ENCODE data around the gene CPEB2. TPM values are rescaled to one million over a fixed set of nuclear protein-coding genes. Genes with fewer than 3 reads are reported as not detected.

The CPEB2 gene
- total and polyA plus RNA-seq, 2 donors, result 4.0 to 12.0 TPM

DNA sequence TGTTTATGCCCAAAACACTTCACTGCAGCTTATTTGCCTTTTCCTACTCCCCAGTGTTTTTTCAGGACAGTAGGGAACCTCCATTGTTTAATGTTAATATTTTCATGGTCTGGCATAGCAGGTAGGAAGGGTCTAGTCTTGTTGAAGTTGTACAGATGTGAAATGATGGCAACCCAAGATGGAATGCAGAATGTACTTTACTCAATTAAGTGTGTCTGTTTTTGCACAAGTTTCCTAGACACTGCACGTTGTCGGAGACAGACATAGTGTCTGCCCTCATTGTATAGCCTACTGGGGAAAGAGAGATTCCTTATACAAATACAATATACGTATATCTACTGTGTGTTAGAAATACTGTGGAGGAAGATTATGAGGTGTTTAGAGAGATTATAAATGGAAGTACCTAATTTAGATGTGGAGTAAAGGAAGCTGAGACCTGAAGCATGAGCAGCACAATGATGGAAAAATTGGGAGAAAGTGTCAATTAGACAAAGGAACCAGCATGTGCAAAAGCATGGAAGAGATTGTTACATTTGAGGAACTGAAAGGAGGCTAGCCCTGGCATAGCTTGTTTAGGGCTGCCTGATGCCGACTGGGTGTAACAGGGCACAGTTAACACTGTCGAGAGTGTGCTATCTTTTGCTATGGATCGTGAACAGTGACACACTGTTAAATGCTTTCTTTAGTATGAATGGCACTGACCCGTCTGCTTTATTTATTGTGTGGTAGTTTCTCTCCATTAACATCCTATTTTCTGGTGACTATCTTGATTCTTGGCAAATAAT is 18.4 kb downstream of the CPEB2 start:
- no peaks in the 10 kb centered on the region for H3K4me1 ChIP-seq (ENCODE audit: control insufficient read depth in 2 of 2, insufficient read depth in 2 of 2, low read length in 2 of 2)
- H3K36me3 ChIP-seq (ENCODE audit: control insufficient read depth in 2 of 2, insufficient read depth in 2 of 2, low read length in 1 of 2), result peaks cover 3 to 7% of the 10 kb centered on the region in 2 donors
- H3K27me3 ChIP-seq (ENCODE audit: control insufficient read depth in 2 of 2, insufficient read depth in 1 of 2, low read length in 1 of 2), result no peaks in the 10 kb centered on the region
- DNase-seq (ENCODE audit: low read depth in 6 of 9, low spot score in 9 of 9), result no peak
- no peak overlapping the region for H3K4me3 ChIP-seq (ENCODE audit: low read length in 2 of 2)
- WGBS, result 97% methylated on average over 7 of the region's 7 CpGs
- H3K27ac ChIP-seq (ENCODE audit: low read depth in 1 of 2, low read length in 1 of 2), result no peak overlapping the region
- H3K9me3 ChIP-seq (ENCODE audit: control insufficient read depth in 2 of 2, insufficient read depth in 1 of 2, low read length in 1 of 2), result no peaks in the 10 kb centered on the region

DNA sequence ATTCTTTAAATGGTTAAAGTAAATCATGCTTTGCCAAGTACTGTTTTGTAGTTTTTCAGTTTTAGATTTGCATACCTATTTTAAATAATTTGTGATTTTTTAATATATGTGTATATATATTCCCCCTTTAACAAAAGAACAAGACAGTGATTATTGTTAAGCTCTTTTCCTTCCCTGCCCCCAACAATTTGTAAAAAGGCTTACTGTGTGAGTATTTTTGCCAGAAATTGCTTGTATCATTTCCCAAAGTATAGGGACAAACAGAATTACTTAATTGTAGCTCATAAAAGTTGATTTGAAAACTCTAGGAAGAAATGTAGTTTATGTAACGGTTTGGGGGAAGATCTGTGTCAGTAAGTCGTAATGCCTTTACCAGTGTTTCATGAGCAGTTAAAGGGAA is 19.0 kb downstream of the CPEB2 start:
- 49% methylated on average over 2 of the region's 2 CpGs for whole genome bisulfite sequencing
- Histone ChIP-seq H3K27me3 (ENCODE audit: control insufficient read depth in 2 of 2, insufficient read depth in 1 of 2, low read length in 1 of 2) (no peaks in the 10 kb centered on the region), H3K9me3 (ENCODE audit: control insufficient read depth in 2 of 2, insufficient read depth in 1 of 2, low read length in 1 of 2) (no peaks in the 10 kb centered on the region), H3K27ac (ENCODE audit: low read depth in 1 of 2, low read length in 1 of 2) (no peak overlapping the region), H3K4me3 (ENCODE audit: low read length in 2 of 2) (no peak overlapping the region), H3K4me1 (ENCODE audit: control insufficient read depth in 2 of 2, insufficient read depth in 2 of 2, low read length in 2 of 2) (no peaks in the 10 kb centered on the region), H3K36me3 (ENCODE audit: control insufficient read depth in 2 of 2, insufficient read depth in 2 of 2, low read length in 1 of 2) (peaks cover 3 to 4% of the 10 kb centered on the region in 2 donors)
- no peak for DNase-seq (ENCODE audit: low read depth in 6 of 9, low spot score in 9 of 9)

- no peaks in the 10 kb centered on the region for H3K4me1 ChIP-seq (ENCODE audit: control insufficient read depth in 2 of 2, insufficient read depth in 2 of 2, low read length in 2 of 2)
- 70% methylated on average over 2 of the region's 2 CpGs for WGBS
- DNase-seq (ENCODE audit: low read depth in 6 of 9, low spot score in 9 of 9), result no peak
- H3K9me3 ChIP-seq (ENCODE audit: control insufficient read depth in 2 of 2, insufficient read depth in 1 of 2, low read length in 1 of 2), result no peaks in the 10 kb centered on the region
- no peak overlapping the region for H3K4me3 ChIP-seq (ENCODE audit: low read length in 2 of 2)
- H3K27ac ChIP-seq (ENCODE audit: low read depth in 1 of 2, low read length in 1 of 2), result no peak overlapping the region
- peaks cover 3 to 4% of the 10 kb centered on the region in 2 donors for H3K36me3 ChIP-seq (ENCODE audit: control insufficient read depth in 2 of 2, insufficient read depth in 2 of 2, low read length in 1 of 2)
- H3K27me3 ChIP-seq (ENCODE audit: control insufficient read depth in 2 of 2, insufficient read depth in 1 of 2, low read length in 1 of 2), result no peaks in the 10 kb centered on the region
Measured at GRCh38 chr4:15021946-15022345, 19.7 kb downstream of the CPEB2 start.

DNA sequence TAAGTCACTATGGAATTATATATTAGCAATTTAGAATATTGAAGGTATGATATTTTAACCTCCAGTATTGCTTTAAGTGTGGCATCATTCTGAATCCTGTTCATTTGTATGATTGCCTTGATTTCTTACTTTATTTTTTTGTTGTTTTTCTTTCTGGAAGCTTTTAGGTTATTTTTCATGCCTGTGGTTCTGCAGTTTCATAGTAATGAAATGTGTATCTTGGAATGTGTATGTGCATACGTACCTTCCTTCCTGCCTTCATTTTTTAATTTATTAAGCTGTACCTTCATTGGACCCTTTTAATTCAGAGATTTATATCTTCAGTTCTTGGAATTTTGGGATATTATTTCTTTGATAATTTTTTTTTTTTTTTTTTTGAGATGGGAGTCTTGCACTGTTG is 22.1 kb downstream of the CPEB2 start:
- Histone ChIP-seq H3K9me3 (ENCODE audit: control insufficient read depth in 2 of 2, insufficient read depth in 1 of 2, low read length in 1 of 2) (no peaks in the 10 kb centered on the region), H3K36me3 (ENCODE audit: control insufficient read depth in 2 of 2, insufficient read depth in 2 of 2, low read length in 1 of 2) (peaks cover 3 to 4% of the 10 kb centered on the region in 2 donors), H3K4me3 (ENCODE audit: low read length in 2 of 2) (no peak overlapping the region), H3K27me3 (ENCODE audit: control insufficient read depth in 2 of 2, insufficient read depth in 1 of 2, low read length in 1 of 2) (no peaks in the 10 kb centered on the region), H3K4me1 (ENCODE audit: control insufficient read depth in 2 of 2, insufficient read depth in 2 of 2, low read length in 2 of 2) (no peaks in the 10 kb centered on the region), H3K27ac (ENCODE audit: low read depth in 1 of 2, low read length in 1 of 2) (no peak overlapping the region)
- no peak for DNase-seq (ENCODE audit: low read depth in 6 of 9, low spot score in 9 of 9)
- WGBS, result 0% methylated on average over 1 of the region's 1 CpG

DNA sequence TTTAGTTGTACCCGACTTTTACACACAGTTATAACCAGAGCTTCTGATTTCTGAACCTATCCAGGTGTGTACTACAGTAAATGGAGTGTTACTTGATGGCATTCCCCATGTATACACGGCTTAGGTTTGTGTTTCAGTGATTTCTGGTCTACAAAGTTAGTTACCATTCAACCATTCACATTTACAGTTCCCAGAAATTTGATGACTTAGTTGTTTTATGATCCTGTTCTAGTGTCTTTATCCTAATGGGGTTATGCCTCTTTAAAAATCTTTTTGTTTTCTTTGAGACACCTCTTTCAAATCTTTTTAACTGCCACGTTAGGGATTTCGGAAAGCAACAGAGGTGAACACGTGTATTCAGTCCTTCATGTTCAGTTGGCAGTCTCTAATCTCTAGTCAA is 23.4 kb downstream of the CPEB2 start:
- Histone ChIP-seq H3K36me3 (ENCODE audit: control insufficient read depth in 2 of 2, insufficient read depth in 2 of 2, low read length in 1 of 2) (no peaks in the 10 kb centered on the region), H3K4me1 (ENCODE audit: control insufficient read depth in 2 of 2, insufficient read depth in 2 of 2, low read length in 2 of 2) (no peaks in the 10 kb centered on the region), H3K4me3 (ENCODE audit: low read length in 2 of 2) (no peak overlapping the region), H3K27me3 (ENCODE audit: control insufficient read depth in 2 of 2, insufficient read depth in 1 of 2, low read length in 1 of 2) (no peaks in the 10 kb centered on the region), H3K27ac (ENCODE audit: low read depth in 1 of 2, low read length in 1 of 2) (no peak overlapping the region), H3K9me3 (ENCODE audit: control insufficient read depth in 2 of 2, insufficient read depth in 1 of 2, low read length in 1 of 2) (no peaks in the 10 kb centered on the region)
- WGBS, result 94% methylated on average over 5 of the region's 5 CpGs
- DNase-seq (ENCODE audit: low read depth in 6 of 9, low spot score in 9 of 9), result no peak

- H3K27ac ChIP-seq (ENCODE audit: low read depth in 1 of 2, low read length in 1 of 2), result no peak overlapping the region
- DNase-seq (ENCODE audit: low read depth in 6 of 9, low spot score in 9 of 9), result no peak
- H3K9me3 ChIP-seq (ENCODE audit: control insufficient read depth in 2 of 2, insufficient read depth in 1 of 2, low read length in 1 of 2), result no peaks in the 10 kb centered on the region
- H3K36me3 ChIP-seq (ENCODE audit: control insufficient read depth in 2 of 2, insufficient read depth in 2 of 2, low read length in 1 of 2), result no peaks in the 10 kb centered on the region
- no peaks in the 10 kb centered on the region for H3K27me3 ChIP-seq (ENCODE audit: control insufficient read depth in 2 of 2, insufficient read depth in 1 of 2, low read length in 1 of 2)
- 99% methylated on average over 1 of the region's 1 CpG for WGBS
- no peaks in the 10 kb centered on the region for H3K4me1 ChIP-seq (ENCODE audit: control insufficient read depth in 2 of 2, insufficient read depth in 2 of 2, low read length in 2 of 2)
- no peak overlapping the region for H3K4me3 ChIP-seq (ENCODE audit: low read length in 2 of 2)
Measured at GRCh38 chr4:15027921-15028435, 25.7 kb downstream of the CPEB2 start.

DNA sequence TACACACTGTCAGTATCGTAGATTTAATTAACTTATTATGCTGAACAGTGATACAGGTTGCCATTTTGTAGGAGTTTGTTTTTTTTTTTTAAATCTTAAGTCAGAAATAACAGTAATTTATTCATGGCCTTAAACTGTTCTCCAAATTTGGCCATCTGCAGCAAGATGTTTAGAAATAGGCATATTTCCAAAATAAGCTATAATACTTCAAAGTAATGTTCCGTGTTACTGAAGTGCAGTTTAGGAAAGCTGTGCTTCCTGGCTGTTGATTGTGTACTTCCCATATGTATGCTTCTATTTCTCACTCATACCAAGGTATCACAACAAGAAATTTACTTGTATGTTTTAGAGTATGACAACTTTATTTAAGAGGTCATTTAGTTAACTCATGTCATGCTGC is 28.9 kb downstream of the CPEB2 start:
- WGBS, result 95% methylated on average over 2 of the region's 2 CpGs
- Histone ChIP-seq H3K27ac (ENCODE audit: low read depth in 1 of 2, low read length in 1 of 2) (no peak overlapping the region), H3K27me3 (ENCODE audit: control insufficient read depth in 2 of 2, insufficient read depth in 1 of 2, low read length in 1 of 2) (no peaks in the 10 kb centered on the region), H3K9me3 (ENCODE audit: control insufficient read depth in 2 of 2, insufficient read depth in 1 of 2, low read length in 1 of 2) (no peaks in the 10 kb centered on the region), H3K4me3 (ENCODE audit: low read length in 2 of 2) (no peak overlapping the region), H3K36me3 (ENCODE audit: control insufficient read depth in 2 of 2, insufficient read depth in 2 of 2, low read length in 1 of 2) (peaks cover 2 to 3% of the 10 kb centered on the region in 2 donors), H3K4me1 (ENCODE audit: control insufficient read depth in 2 of 2, insufficient read depth in 2 of 2, low read length in 2 of 2) (no peaks in the 10 kb centered on the region)
- DNase-seq (ENCODE audit: low read depth in 6 of 9, low spot score in 9 of 9), result no peak

DNA sequence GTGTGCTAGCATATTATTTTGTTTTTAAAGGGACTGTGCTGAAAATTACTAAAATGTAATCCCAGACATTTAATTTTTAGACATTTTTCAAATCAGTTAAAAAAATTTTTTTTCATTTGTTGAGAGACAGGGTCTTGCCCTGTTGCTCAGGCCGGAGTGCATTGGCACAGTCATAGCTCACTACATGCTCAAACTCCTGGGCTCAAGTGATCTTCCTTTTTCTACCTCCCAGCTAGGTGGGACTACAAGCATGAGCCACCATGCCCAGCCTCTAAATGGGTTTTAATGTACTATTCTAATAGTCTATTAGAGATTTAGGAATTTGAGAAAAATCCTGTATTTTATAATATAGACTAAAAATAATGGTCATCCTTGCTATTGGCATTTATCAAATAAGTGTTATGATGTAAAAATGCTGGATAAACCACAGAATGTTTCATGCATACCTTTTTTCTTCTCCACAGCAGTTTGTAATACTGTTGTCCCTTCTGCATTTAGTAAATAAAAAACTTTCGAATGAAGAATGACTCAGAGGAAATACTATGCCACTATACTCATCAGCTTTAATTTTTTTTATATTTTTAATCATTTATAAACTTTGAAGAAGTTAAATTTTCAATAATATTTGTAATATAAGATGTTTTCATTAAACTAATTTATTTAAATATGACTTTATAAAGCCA is 29.9 kb downstream of the CPEB2 start:
- 98% methylated on average over 2 of the region's 2 CpGs for WGBS
- Histone ChIP-seq H3K27ac (ENCODE audit: low read depth in 1 of 2, low read length in 1 of 2) (no peak overlapping the region), H3K36me3 (ENCODE audit: control insufficient read depth in 2 of 2, insufficient read depth in 2 of 2, low read length in 1 of 2) (peaks cover 2 to 3% of the 10 kb centered on the region in 2 donors), H3K4me1 (ENCODE audit: control insufficient read depth in 2 of 2, insufficient read depth in 2 of 2, low read length in 2 of 2) (no peaks in the 10 kb centered on the region), H3K4me3 (ENCODE audit: low read length in 2 of 2) (no peak overlapping the region), H3K9me3 (ENCODE audit: control insufficient read depth in 2 of 2, insufficient read depth in 1 of 2, low read length in 1 of 2) (no peaks in the 10 kb centered on the region), H3K27me3 (ENCODE audit: control insufficient read depth in 2 of 2, insufficient read depth in 1 of 2, low read length in 1 of 2) (no peaks in the 10 kb centered on the region)
- no peak for DNase-seq (ENCODE audit: low read depth in 6 of 9, low spot score in 9 of 9)

DNA sequence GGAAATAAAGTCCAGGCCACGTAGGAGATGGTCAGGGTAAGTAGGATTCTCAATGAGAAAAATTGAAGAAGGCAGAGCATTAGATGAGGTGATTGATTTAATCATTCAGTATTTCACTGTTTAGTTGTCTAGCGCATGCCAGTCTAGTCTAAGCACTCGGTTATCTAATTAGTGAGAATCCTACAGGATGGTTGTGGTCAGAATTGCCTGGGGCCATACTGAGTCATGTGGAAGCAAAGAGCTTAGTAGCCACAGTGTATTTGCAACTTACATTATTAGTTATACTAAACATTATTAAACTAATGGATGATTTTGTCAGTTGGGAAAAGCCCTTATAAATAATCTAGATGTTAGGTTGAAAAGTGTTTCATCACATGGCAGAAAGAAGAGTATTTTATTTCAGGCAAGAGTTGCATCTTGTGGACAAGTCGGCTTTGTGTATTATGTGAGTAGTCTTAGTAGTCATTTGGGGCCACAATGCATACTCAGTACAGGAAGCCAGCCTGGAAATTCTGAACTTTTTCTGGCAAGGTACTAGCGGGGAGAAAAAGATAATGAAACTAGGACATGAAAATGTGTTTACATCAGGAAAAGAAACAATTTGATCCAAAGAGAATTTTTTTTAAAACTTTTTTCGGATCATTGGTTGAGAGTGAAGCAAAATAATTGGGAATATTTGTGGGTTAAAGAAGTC is 31.9 kb downstream of the CPEB2 start:
- no peaks in the 10 kb centered on the region for H3K9me3 ChIP-seq (ENCODE audit: control insufficient read depth in 2 of 2, insufficient read depth in 1 of 2, low read length in 1 of 2)
- H3K4me3 ChIP-seq (ENCODE audit: low read length in 2 of 2), result no peak overlapping the region
- H3K27ac ChIP-seq (ENCODE audit: low read depth in 1 of 2, low read length in 1 of 2), result no peak overlapping the region
- DNase-seq (ENCODE audit: low read depth in 6 of 9, low spot score in 9 of 9), result no peak
- WGBS, result 98% methylated on average over 6 of the region's 6 CpGs
- peaks cover 2 to 3% of the 10 kb centered on the region in 2 donors for H3K36me3 ChIP-seq (ENCODE audit: control insufficient read depth in 2 of 2, insufficient read depth in 2 of 2, low read length in 1 of 2)
- no peaks in the 10 kb centered on the region for H3K27me3 ChIP-seq (ENCODE audit: control insufficient read depth in 2 of 2, insufficient read depth in 1 of 2, low read length in 1 of 2)
- no peaks in the 10 kb centered on the region for H3K4me1 ChIP-seq (ENCODE audit: control insufficient read depth in 2 of 2, insufficient read depth in 2 of 2, low read length in 2 of 2)
